ENCODE data around the gene NMNAT2.

- TF ChIP-seq ZBTB7A (IDR thresholded peaks at IDR 0.05; ENCODE audit: low read depth) = no peak
- no peak for TF ChIP-seq EP300 (IDR thresholded peaks at IDR 0.05; ENCODE audit: borderline replicate concordance)
- no peak for TF ChIP-seq FOXM1 (IDR thresholded peaks at IDR 0.05; ENCODE audit: borderline replicate concordance, low read depth)
- no peak for TF ChIP-seq TAF1 (IDR thresholded peaks at IDR 0.05; ENCODE audit: low read depth)
- TF ChIP-seq USF1 (IDR thresholded peaks at IDR 0.05) = no peak
- no peak for TF ChIP-seq CEBPB (IDR thresholded peaks at IDR 0.05)
- TF ChIP-seq REST (IDR thresholded peaks at IDR 0.05; ENCODE audit: low read depth) = no peak
- TF ChIP-seq NFIC (IDR thresholded peaks at IDR 0.05) = no peak
Observed at GRCh38 chr1:183212870-183213269, 205.3 kb downstream of the NMNAT2 start.

Measured in Ishikawa (cell line).